Neuronal stem cell (in vitro differentiated cells): ENCODE results near the gene TOP1.

Source experiments
- DNase-seq: peaks from one replicate; pipeline ENCODE4 v3.0.0-alpha.2; 2013; ENCODE audit warnings: low spot score
- H2AFZ ChIP-seq: one replicate; pipeline ENCODE4 v1.6.1; 2013; ENCODE audit warnings: mild to moderate bottlenecking, low read length, inconsistent platforms
- H2AK5ac ChIP-seq: 2 replicates; pipeline ENCODE4 v1.6.1; 2013; ENCODE audit warnings: low read depth, mild to moderate bottlenecking, inconsistent platforms, low read length, moderate library complexity, mixed read lengths
- H2BK120ac ChIP-seq: 2 replicates; pipeline ENCODE4 v1.6.1; 2013; ENCODE audit warnings: low read depth, mild to moderate bottlenecking, inconsistent platforms, low read length, moderate library complexity, mixed read lengths
- H2BK12ac ChIP-seq: one replicate; pipeline ENCODE4 v1.6.1; 2013; ENCODE audit warnings: low read length, inconsistent platforms
- H2BK15ac ChIP-seq: 2 replicates; pipeline ENCODE4 v1.6.1; 2013; ENCODE audit warnings: mild to moderate bottlenecking, low read length, inconsistent platforms, mixed read lengths
- H2BK5ac ChIP-seq: one replicate; pipeline ENCODE4 v1.6.1; 2013; ENCODE audit warnings: inconsistent platforms, mild to moderate bottlenecking, low read length, moderate library complexity
- H3K14ac ChIP-seq: one replicate; pipeline ENCODE4 v1.6.1; 2013; ENCODE audit warnings: low read length, inconsistent platforms
- H3K18ac ChIP-seq: 2 replicates; pipeline ENCODE4 v1.6.1; 2013; ENCODE audit warnings: low read length, inconsistent platforms
- H3K23ac ChIP-seq: 2 replicates; pipeline ENCODE4 v1.6.1; 2013; ENCODE audit warnings: low read depth, mild to moderate bottlenecking, mixed read lengths, low read length, inconsistent platforms; ENCODE audit not compliant: poor library complexity
- H3K27ac ChIP-seq: replicated peaks from 3 replicates; pipeline ENCODE4 v1.5.1; 2013; ENCODE audit warnings: low read length, inconsistent platforms
- H3K27me3 ChIP-seq, 3 experiments: 2 replicates each; pipeline ENCODE4 v1.6.1; 2013; ENCODE audit warnings: low read length in 3 of 3, mild to moderate bottlenecking in 2 of 3, inconsistent platforms in 1 of 3, low read depth in 1 of 3, mixed read lengths in 1 of 3, moderate library complexity in 1 of 3; ENCODE audit not compliant: control insufficient read depth in 3 of 3, insufficient read depth in 3 of 3
- H3K36me3 ChIP-seq, 2 donors: replicated peaks in 1 of 2; 2 replicates each; pipeline ENCODE4 v1.6.1; 2013; ENCODE audit warnings: low read length in 2 of 2; ENCODE audit not compliant: control insufficient read depth in 2 of 2, insufficient read depth in 2 of 2
- H3K4ac ChIP-seq: 2 replicates; pipeline ENCODE4 v1.6.1; 2013; ENCODE audit warnings: inconsistent platforms, mild to moderate bottlenecking, low read length, moderate library complexity
- H3K4me1 ChIP-seq, 2 donors: 1 replicate in 1 of 2; 2 replicates in 1 of 2; pipeline ENCODE4 v1.6.1; 2013; ENCODE audit warnings: low read length in 2 of 2, low read depth in 1 of 2; ENCODE audit not compliant: control insufficient read depth in 2 of 2, insufficient read depth in 1 of 2
- H3K4me2 ChIP-seq: one replicate; pipeline ENCODE4 v1.6.1; 2013; ENCODE audit warnings: mild to moderate bottlenecking, low read length, inconsistent platforms; ENCODE audit not compliant: insufficient read depth, poor library complexity, severe bottlenecking
- H3K4me3 ChIP-seq, 2 donors: 2 replicates each; pipeline ENCODE4 v1.5.1; 2013; ENCODE audit warnings: low read length in 2 of 2, mild to moderate bottlenecking in 2 of 2, inconsistent platforms in 1 of 2, moderate library complexity in 1 of 2
- H3K79me1 ChIP-seq: one replicate; pipeline ENCODE4 v1.6.1; 2013; ENCODE audit warnings: low read depth, mild to moderate bottlenecking, inconsistent platforms, low read length, moderate library complexity
- H3K9ac ChIP-seq: one replicate; pipeline ENCODE4 v1.6.1; 2013; ENCODE audit warnings: mild to moderate bottlenecking, low read depth, low read length, inconsistent platforms; ENCODE audit not compliant: poor library complexity
- H3K9me3 ChIP-seq, 2 donors: replicated peaks in 1 of 2; 2 replicates each; pipeline versions ENCODE3 to v1.6.1; 2013; ENCODE audit warnings: low read length in 2 of 2, mild to moderate bottlenecking in 2 of 2, inconsistent platforms in 1 of 2, low read depth in 1 of 2, mixed read lengths in 1 of 2, moderate library complexity in 1 of 2; ENCODE audit not compliant: control insufficient read depth in 2 of 2, insufficient read depth in 1 of 2
- H4K8ac ChIP-seq: one replicate; pipeline ENCODE4 v1.6.1; 2013; ENCODE audit warnings: low read depth, mild to moderate bottlenecking, inconsistent platforms, low read length, moderate library complexity
- H4K91ac ChIP-seq: one replicate; pipeline ENCODE4 v1.6.1; 2013; ENCODE audit warnings: low read length, low read depth, mild to moderate bottlenecking, inconsistent platforms; ENCODE audit not compliant: poor library complexity
- WGBS, 2 donors: extraction: QIAGEN DNeasy Blood & Tissue Kit; methylation state at CpG; one replicate each; pipeline ENCODE4 v1.1.7; 2013; ENCODE audit warnings: missing lambda C conversion rate in 2 of 2, mixed read lengths in 1 of 2; ENCODE audit not compliant: insufficient read length in 2 of 2, insufficient replicate concordance in 1 of 2; ENCODE audit errors: extremely low coverage in 2 of 2; 5-methylcytosine and 5-hydroxymethylcytosine counted together

Gene TOP1

DNA sequence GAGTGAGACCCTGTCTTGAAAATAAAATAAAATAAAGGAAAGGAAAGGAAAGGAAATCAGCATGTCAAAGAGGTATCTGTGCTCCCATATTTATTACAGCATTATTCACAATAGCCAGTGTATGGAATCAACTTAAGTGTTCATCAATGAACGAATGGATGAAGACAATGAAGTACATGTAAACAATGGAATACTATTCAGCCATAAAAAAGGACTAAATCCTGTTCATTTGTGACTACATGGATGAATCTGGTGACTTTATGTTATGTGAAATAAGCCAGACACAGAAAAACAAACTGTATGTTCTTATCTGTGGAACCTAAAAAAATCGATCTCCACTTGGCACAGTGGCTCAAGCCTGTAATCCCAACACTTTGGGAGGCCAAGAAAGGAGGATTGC, 28.0 kb upstream of the TOP1 start:
- WGBS, 2 donors: no CpG with 5 or more reads among the region's 2 CpGs
- no peak overlapping the region for H4K8ac ChIP-seq
- DNase-seq: no peak
- H2BK12ac ChIP-seq: no peak overlapping the region
- no peaks in the 10 kb centered on the region for H3K9me3 ChIP-seq
- H3K4me1 ChIP-seq: no peaks in the 10 kb centered on the region
- H3K18ac ChIP-seq: no peak overlapping the region
- no peak overlapping the region for H2AFZ ChIP-seq
- H3K4me3 ChIP-seq: no peak overlapping the region
- no peak overlapping the region for H3K14ac ChIP-seq
- no peak overlapping the region for H2BK5ac ChIP-seq
- no peaks in the 10 kb centered on the region for H3K27me3 ChIP-seq
- H2BK120ac ChIP-seq: no peak overlapping the region
- no peak overlapping the region for H3K4me2 ChIP-seq
- H3K23ac ChIP-seq: no peak overlapping the region
- no peak overlapping the region for H3K4ac ChIP-seq
- H3K9ac ChIP-seq: no peak overlapping the region
- no peaks in the 10 kb centered on the region for H3K36me3 ChIP-seq
- no peak overlapping the region for H4K91ac ChIP-seq
- no peak overlapping the region for H3K27ac ChIP-seq
- no peak overlapping the region for H2BK15ac ChIP-seq
- no peaks in the 10 kb centered on the region for H3K79me1 ChIP-seq
- no peak overlapping the region for H2AK5ac ChIP-seq

DNA sequence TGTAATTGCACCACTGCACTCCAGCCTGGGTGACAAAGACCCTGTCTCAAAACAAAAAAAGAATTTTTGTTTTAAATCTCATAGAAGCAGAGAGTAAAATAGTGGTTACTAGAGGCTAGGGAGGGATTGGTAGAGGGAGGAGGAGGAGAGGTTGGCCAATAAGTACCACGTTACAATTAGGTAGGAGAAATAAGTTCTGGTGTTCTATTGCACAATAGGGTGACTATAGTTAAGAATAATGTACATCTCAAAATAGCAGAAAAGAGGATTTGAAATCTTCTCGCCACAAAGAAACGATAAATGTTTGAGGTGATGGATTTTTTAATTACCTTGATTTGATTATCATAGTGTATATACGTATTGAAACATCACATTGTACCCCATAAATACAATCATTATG, 27.1 kb upstream of the TOP1 start:
- H4K8ac ChIP-seq: no peak overlapping the region
- DNase-seq: no peak
- H3K4me2 ChIP-seq: no peak overlapping the region
- no peaks in the 10 kb centered on the region for H3K27me3 ChIP-seq
- no peak overlapping the region for H2BK15ac ChIP-seq
- H3K79me1 ChIP-seq: no peaks in the 10 kb centered on the region
- no peak overlapping the region for H3K9ac ChIP-seq
- no peak overlapping the region for H3K18ac ChIP-seq
- no peak overlapping the region for H3K23ac ChIP-seq
- H2BK12ac ChIP-seq: no peak overlapping the region
- no peaks in the 10 kb centered on the region for H3K36me3 ChIP-seq
- H3K4ac ChIP-seq: no peak overlapping the region
- no peak overlapping the region for H2AFZ ChIP-seq
- WGBS, 2 donors: no CpG with 5 or more reads among the region's 4 CpGs
- no peak overlapping the region for H3K27ac ChIP-seq
- H3K14ac ChIP-seq: no peak overlapping the region
- H2BK5ac ChIP-seq: no peak overlapping the region
- no peak overlapping the region for H4K91ac ChIP-seq
- H3K9me3 ChIP-seq: peaks cover 0 to 8% of the 10 kb centered on the region in 2 donors
- no peak overlapping the region for H2AK5ac ChIP-seq
- no peak overlapping the region for H3K4me3 ChIP-seq
- H3K4me1 ChIP-seq: no peaks in the 10 kb centered on the region
- H2BK120ac ChIP-seq: no peak overlapping the region

DNA sequence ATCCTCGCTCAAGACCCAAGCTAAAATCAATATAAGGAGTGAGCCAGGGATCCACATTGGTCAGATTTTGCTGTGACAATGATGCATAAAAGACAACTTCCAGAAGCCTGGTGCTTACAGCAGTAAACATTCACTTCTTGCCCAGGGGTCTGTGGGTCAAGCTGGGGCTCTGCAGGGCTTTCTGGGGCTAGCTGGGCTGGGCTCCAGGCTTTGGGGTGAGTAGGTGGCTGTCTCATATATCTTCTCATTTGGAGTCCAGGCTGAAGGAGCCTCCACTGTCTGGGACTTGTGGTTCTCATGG, 25.8 kb upstream of the TOP1 start:
- Histone ChIP-seq H2AK5ac (no peak overlapping the region), H4K91ac (no peak overlapping the region), H2BK120ac (no peak overlapping the region), H3K23ac (no peak overlapping the region), H3K27ac (no peak overlapping the region), H3K79me1 (no peaks in the 10 kb centered on the region), H2BK12ac (no peak overlapping the region), H3K4me3 (no peak overlapping the region), H3K9ac (no peak overlapping the region), H4K8ac (no peak overlapping the region), H3K18ac (no peak overlapping the region), H3K4ac (no peak overlapping the region), H3K14ac (no peak overlapping the region), H2BK5ac (no peak overlapping the region), H3K4me2 (no peak overlapping the region), H3K36me3 (no peaks in the 10 kb centered on the region), H2AFZ (peak overlapping the region; percentile 43), H3K4me1 (no peaks in the 10 kb centered on the region), H3K9me3 (peaks cover 0 to 20% of the 10 kb centered on the region in 2 donors), H2BK15ac (no peak overlapping the region), H3K27me3 (no peaks in the 10 kb centered on the region)
- no peak for DNase-seq
- WGBS, 2 donors: no CpG with 5 or more reads among the region's 1 CpG

- Histone ChIP-seq H4K8ac (no peak overlapping the region), H2BK12ac (no peak overlapping the region), H3K27ac (no peak overlapping the region), H2BK120ac (no peak overlapping the region), H3K9me3 (peaks cover 0 to 20% of the 10 kb centered on the region in 2 donors), H3K23ac (no peak overlapping the region), H3K9ac (no peak overlapping the region), H3K4me2 (no peak overlapping the region), H3K18ac (no peak overlapping the region), H3K4me3 (no peak overlapping the region), H3K4ac (no peak overlapping the region), H3K27me3 (no peaks in the 10 kb centered on the region), H2BK5ac (no peak overlapping the region), H2AFZ (peak overlapping the region; percentile 43), H2BK15ac (no peak overlapping the region), H3K79me1 (no peaks in the 10 kb centered on the region), H3K36me3 (no peaks in the 10 kb centered on the region), H3K4me1 (peaks cover 2 to 3% of the 10 kb centered on the region in 2 donors), H3K14ac (no peak overlapping the region), H4K91ac (no peak overlapping the region), H2AK5ac (no peak overlapping the region)
- no CpG with 5 or more reads among the region's 12 CpGs for WGBS, 2 donors
- DNase-seq: no peak
Observed at GRCh38 chr20:41003143-41003935, 25.3 kb upstream of the TOP1 start.
